ENCODE data around the gene ZNF592.

ZNF592 gene

DNA sequence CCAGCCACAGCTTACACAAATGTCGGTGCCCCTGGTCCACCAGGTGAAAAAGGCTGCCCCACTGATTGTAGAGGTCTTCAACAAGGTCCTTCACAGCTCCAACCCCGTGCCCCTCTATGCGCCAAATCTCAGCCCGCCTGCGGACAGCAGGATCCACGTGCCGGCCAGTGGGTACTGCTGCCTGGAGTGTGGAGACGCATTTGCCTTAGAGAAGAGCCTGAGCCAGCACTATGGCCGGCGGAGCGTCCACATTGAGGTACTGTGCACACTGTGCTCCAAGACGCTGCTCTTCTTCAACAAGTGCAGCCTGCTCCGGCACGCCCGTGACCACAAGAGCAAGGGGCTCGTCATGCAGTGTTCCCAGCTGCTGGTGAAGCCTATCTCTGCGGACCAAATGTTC lies 35.9 kb downstream of the ZNF592 start:
- in situ Hi-C loops (cut with HindIII; ENCODE audit: low sequenced_read_pairs) = no loop called here
- no peak for DNase-seq (ENCODE audit: low read depth)
- TF ChIP-seq, protein P1, sequence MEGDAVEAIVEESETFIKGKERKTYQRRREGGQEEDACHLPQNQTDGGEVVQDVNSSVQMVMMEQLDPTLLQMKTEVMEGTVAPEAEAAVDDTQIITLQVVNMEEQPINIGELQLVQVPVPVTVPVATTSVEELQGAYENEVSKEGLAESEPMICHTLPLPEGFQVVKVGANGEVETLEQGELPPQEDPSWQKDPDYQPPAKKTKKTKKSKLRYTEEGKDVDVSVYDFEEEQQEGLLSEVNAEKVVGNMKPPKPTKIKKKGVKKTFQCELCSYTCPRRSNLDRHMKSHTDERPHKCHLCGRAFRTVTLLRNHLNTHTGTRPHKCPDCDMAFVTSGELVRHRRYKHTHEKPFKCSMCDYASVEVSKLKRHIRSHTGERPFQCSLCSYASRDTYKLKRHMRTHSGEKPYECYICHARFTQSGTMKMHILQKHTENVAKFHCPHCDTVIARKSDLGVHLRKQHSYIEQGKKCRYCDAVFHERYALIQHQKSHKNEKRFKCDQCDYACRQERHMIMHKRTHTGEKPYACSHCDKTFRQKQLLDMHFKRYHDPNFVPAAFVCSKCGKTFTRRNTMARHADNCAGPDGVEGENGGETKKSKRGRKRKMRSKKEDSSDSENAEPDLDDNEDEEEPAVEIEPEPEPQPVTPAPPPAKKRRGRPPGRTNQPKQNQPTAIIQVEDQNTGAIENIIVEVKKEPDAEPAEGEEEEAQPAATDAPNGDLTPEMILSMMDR (IDR thresholded peaks at IDR 0.05; ENCODE audit: low read depth, low read length, missing control alignments) = no peak
- no peak overlapping the region for H3K4me3 ChIP-seq (ENCODE audit: low read depth, low read length)

DNA sequence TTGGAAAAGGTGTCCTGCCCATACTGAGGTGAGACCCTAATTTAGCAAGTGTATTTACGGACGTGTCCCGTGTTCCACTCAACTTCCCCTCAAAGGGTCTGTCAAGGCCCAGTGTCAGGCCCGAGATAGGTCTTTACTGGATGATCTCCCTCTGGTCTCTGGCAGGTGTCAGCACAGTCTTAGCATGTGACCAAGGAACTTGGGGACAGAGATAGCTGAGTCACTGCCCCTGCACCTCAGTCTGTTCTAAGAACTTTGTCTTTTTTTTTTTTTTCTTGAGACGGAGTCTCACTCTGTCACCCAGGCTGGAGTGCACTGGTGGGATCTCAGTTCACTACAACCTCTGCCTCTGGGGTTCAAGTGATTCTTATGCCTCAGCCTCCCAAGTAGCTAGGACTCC lies 36.7 kb downstream of the ZNF592 start:
- TF ChIP-seq, protein P1 (IDR thresholded peaks at IDR 0.05; ENCODE audit: low read depth, low read length, missing control alignments) = no peak
- in situ Hi-C loops (cut with HindIII; ENCODE audit: low sequenced_read_pairs) = no loop called here
- DNase-seq (ENCODE audit: low read depth) = no peak
- H3K4me3 ChIP-seq (ENCODE audit: low read depth, low read length) = no peak overlapping the region

DNA sequence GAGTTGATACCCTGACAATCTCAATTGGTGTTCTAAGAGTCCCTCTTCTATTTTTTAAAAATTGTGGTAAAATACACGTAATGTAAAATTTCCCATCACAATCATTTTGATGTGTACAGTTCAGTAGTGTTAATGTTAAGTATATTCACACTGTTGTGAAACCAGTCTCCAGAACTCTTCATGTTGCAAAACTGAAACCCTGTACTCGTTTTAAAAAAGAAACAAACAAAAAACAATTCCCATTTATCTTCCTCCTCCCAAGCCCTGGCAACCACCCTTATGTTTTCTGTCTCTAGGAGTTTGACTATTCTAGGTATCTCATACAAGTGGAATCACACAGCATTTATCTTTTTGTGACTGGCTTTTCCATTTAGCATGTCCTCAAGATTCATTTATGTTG lies 40.1 kb downstream of the ZNF592 start:
- TF ChIP-seq, protein P1 (IDR thresholded peaks at IDR 0.05; ENCODE audit: low read depth, low read length, missing control alignments) = no peak
- in situ Hi-C loops (cut with HindIII; ENCODE audit: low sequenced_read_pairs) = no loop called here
- H3K4me3 ChIP-seq (ENCODE audit: low read depth, low read length) = no peak overlapping the region
- no peak for DNase-seq (ENCODE audit: low read depth)

DNA sequence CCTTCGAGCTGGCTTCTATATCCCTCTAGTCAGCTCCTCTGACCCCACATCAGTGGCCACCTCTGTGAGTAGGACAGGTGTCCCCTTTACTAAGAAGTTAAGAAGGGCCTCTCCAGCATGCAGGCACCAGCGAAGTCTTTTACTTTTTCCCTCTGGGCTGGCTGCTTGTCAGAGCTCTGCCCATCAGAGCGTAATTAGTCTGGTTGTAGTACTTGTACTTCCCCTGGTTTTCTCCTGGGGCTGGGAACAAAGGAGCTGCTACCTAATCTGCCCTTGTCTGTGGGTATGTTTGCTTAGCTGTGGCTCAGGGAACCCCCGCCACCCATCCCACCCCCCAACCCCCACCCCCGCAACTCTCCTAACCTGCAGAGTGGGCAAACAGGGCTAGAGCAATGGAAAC lies 41.4 kb downstream of the ZNF592 start:
- no peak for DNase-seq (ENCODE audit: low read depth)
- H3K4me3 ChIP-seq (ENCODE audit: low read depth, low read length) = no peak overlapping the region
- TF ChIP-seq, protein P1 (IDR thresholded peaks at IDR 0.05; ENCODE audit: low read depth, low read length, missing control alignments) = no peak
- in situ Hi-C loops (cut with HindIII; ENCODE audit: low sequenced_read_pairs) = no loop called here

DNA sequence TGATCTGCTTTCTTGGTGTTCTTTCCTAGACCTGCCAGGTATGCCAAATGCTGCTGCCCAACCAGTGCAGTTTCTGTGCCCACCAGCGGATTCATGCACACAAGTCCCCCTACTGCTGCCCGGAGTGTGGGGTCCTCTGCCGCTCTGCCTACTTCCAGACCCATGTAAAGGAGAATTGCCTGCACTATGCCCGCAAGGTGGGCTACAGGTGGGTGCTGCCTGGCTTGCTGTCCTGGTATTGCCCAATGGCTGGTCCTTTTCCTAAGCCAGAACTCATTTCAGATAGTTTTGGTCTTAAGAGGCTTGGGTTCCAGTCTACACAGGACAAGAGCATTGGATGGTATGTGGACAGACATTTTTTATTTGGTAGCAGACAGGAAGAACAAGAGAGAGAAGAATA lies 42.3 kb downstream of the ZNF592 start:
- TF ChIP-seq, protein P1 (IDR thresholded peaks at IDR 0.05; ENCODE audit: low read depth, low read length, missing control alignments) = no peak
- no peak for DNase-seq (ENCODE audit: low read depth)
- in situ Hi-C loops (cut with HindIII; ENCODE audit: low sequenced_read_pairs) = no loop called here
- H3K4me3 ChIP-seq (ENCODE audit: low read depth, low read length) = no peak overlapping the region

DNA sequence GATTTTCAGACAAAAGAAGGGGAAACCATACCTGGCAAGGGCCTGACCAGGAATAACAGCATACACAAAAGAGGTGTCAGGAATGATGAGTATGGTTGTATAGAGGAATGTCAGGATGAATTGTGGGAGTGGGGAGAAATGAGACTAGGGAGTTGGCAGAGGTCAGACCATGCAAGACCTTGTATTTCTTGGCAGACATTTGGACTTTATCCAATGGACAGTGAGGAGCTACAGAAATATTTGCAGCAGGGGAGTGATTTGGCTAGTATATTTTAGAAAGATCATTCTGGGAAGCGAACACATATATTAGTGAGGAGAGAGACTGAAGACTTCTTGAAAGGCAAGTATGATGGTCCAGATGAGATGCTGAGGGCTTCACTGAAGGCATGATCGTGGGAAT lies 43.4 kb downstream of the ZNF592 start:
- no peak for DNase-seq (ENCODE audit: low read depth)
- TF ChIP-seq, protein P1 (IDR thresholded peaks at IDR 0.05; ENCODE audit: low read depth, low read length, missing control alignments) = no peak
- in situ Hi-C loops (cut with HindIII; ENCODE audit: low sequenced_read_pairs) = no loop called here

More for the DNA sequence above, 43.4 kb downstream of the ZNF592 start:
- no peak overlapping the region for H3K4me3 ChIP-seq (ENCODE audit: low read depth, low read length)

Data from astrocyte of the cerebellum (primary cell).